ENCODE measurements around the gene RRBP1.

Gene RRBP1

DNA sequence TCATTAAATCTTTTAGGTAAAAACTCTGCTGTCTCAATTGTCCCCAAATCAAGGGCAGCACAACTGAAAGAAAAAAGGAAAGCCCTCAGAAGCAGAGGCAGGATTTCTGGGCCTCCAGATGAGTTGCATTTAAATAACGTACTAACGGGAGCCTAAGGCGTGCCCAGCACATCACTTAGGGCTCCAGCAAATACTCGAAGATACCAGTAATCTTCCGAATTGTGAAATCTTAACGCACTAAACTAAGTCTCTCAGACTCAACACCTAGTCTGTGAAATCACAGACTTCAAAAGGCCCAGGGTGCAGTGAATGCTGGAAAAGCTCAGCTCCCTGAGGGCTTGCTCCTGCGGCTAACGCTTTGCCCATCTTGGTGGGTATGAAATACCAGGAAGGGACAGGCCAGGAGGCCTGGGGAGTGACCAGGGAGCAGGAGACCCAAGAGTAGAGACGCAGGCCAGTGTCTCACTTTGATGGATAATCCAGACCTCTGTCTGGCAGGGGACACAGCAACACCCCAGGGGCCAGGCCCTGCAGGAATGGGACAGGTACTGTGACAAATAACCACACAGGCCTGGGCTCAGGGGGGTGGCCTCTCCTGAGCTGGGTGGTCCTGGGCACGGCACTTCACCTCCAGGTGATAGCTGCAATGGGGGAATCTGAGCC, 36.4 kb downstream of the RRBP1 start:
- DNase-seq = no peak

DNA sequence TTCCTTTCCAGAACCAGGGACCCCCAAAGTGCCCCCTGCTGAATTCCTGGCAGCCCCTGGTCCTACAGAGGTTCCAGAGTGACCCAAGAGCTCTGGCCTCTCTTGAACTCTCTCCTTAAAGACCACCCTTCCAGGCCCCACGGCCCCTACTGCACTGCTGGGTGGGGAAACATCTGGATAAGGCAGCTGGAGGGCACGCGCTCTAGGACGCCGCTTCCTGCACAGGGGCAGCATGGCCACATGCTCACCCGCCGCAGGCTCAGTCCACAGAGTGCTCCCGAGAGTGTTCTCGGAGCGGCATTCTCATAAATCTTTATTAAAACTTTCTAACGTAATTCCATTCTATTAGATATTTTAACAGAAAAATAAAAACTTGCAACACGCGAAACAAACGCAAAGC, 37.0 kb downstream of the RRBP1 start:
- DNase-seq = no peak

DNA sequence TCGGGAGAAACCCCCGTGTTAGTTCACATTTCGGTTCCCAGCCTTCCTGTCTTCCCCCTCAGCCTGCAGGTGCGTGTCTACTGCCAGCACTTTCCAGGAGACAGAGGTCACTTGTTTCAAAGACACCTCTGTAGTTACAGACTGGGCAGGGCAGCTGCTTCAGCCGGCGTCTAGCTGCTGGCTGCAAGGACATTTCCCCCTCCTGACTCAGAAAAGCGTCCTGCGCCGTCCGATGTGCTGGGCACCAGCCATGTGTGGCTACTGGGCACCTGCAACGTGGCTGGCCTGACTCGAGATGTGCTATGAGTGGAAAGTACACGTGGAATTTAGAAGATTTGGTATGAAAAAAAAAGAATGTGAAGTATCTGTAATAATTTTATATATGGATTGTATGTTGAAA, 37.6 kb downstream of the RRBP1 start:
- no peak for DNase-seq

DNA sequence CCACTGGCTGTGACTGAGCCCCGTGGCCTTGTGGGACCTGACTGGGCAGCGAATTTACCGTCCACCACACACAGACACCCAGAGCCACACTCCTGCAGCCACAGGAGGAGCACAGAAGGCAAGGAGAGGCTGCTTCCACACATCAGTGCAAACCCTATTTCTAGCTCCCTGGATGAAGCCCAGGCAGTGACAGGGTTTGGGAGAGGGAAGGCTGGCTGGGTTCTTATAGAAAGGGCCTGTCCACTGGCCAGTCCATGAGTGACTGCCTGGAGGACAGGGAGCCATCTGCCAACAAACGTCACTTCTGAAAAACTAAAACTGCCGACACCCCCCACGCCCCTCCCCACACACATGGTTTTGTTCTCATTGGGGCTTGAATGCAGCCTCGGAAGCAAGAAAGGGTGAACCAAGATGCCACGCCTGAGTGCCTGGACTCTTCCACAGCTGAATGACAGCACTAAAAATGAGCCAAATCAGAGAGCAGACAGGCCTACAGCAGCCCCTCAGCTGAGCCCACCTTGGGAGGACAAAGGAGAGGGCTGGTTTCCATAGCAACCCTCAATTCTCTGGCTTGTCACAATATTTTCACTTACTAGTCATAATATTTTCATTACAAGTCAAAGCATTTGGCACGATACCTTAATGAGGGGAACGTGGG, 38.4 kb downstream of the RRBP1 start:
- DNase-seq = no peak

DNA sequence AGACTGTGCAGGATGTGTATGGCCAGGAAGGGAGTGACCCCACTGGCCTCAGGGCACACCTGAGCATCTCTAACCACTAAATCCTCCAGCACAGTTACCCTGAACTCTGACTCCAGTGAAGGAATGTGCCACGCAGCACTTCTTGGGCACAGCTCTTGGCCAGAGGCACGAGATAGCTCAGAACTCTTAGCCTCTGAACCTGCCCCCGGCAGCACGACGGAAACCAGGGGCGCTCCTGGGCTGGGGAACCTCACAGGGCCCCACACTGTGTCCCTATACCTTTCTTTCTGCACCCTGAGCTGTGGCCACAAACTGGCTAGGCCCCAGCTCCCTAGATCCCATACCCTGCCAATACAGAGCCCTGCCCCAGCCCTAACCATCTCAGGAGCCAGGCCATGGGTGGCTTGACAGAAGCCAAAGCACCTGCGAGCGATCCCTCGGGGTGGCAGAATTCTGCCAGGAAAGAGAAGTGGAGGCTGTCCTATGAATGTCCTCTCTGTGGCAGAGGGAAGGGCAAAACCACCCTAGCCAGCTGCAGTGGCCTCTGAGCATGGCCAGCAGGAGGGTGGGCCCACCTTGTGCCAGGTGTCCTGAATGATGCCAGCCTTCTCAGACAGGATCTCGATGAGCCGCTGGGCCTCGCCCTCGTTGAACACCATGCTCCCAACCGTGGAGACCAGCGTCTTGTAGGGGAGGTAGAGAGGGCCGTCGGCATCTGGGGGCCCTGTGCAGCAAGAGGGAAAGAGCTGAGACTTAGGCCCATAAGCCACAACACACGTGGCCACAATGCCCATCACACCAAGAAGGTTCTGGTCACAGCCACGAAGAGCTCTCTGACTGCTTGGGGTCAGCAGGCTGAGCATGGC, 39.4 kb downstream of the RRBP1 start:
- DNase-seq = no peak

DNA sequence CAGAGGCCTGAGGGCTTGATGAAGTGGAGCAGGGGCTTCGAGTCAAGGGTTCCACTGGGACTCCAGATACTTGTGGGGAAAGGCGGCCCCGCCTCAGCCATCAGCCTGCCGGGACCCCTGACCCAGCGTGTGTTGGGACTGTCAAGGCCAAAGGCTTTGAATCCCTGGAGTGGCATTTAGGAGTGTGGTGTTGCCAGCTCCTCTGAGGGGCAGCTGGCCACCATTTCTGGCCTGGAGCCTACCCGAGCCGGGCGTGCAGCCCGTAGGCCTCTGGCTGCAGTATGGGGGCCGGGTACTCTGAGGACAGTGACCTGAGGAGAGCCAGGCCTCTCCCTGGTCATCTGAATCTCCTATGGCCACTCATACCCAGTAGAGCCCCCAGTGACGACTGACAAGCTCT, 40.0 kb downstream of the RRBP1 start:
- no peak for DNase-seq

DNA sequence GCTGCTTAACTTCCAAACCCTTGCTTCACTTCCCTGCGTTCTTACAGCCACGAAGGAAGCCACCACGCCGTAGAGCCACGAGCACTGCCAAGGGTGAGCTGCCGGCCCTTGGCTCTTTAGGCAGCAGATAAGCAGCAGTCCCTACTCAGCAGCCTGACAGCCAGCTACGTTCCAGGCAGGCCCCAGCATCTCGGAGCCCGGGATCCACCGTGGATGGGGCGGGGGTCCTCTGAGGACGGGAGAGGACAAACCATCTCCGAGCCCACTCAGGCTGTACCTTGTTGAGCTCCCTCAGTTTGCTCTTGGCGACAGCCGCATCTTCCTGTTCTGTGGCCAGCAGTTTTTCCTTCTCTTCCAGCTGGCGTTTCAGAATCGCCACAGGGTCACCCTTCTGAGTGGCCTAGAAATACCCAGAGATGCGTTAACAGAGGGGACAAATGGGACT, 40.5 kb downstream of the RRBP1 start:
- no peak for DNase-seq

DNA sequence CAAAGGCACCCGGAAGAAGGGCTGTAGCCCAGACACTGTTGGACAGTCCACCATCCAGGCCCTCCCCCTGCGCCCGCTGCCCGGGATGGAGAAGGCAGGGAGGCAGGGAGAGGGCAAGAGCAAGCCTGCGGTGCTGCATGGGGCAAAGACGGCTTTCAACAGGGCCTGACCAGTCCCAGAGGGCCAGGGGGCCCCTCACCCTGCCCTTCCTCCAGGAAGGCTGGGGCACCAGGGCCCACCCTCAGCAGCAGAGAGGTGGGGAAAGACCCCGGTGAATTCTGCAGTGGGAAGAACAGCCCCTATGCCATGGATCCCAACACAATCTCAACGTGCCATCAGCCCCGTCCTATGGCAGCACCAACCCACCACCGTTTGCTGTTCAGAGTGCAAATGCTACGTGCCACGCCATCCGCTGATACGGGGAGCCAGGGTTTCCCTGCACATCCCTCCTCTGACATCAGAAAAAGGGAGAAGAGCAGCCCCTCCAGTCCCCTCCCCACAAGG, 41.1 kb downstream of the RRBP1 start:
- DNase-seq = no peak

DNA sequence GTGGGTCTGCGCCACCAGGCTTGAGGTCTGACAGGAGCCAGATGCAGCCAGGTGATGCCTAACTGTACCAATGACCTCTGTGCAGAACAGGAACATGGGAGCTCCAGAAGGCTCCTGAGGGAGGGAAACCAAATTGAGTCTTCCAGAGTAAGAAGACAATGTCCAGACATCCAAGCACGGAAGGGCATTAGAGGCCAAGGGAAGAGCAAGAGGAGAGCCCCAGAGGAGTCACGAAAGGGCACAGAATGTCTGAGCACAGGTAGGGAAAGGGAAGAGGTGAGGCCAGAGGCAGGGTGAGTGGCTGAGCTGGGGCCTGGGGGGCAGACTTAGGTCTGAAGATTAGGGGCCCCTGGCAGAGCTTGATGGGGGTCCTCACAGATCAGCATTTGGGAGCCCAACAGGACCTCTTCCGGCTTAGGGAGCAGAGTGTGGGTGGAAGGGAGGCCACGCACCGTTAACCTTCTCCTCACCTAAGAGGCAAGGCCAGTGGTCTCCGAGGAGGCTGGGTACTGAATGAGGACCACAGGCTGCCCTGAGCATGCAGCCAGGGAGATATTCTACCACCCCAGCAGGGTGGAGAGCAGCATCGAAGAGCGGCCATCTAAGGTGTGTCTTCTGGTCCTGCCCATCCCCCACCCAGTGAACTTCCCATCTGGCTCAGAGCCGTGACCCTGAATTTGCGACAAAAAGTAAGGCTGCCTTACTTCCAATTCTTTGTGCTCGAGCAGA, 41.7 kb downstream of the RRBP1 start:
- no peak for DNase-seq

DNA sequence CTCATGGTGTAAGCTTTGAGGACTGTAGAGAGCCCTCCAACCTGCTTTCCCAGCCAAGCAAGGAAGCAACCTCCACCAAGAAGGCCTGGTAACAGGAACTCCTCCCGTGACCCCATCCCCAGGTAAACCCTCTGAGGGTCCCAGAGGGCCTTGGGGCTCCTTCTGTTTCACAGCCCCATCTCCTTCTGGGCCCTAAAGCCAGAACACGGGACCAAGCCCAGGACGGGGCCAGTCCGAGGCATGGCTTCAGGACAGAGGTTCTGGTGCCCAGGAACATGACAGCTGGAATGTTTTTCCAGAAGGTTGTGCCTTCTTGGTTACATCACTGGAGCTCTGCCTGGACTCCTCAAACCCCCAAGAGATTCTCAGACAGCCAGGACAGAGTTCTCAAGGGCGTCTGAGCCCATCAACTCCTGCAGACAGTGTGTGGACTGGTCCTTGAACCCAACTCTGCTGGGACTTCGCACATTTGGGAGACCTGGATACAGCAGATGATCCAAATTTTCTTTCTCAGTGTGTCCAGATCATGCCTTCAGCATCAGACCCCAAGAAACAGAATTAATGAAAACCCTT, 43.1 kb downstream of the RRBP1 start:
- no peak for DNase-seq

DNA sequence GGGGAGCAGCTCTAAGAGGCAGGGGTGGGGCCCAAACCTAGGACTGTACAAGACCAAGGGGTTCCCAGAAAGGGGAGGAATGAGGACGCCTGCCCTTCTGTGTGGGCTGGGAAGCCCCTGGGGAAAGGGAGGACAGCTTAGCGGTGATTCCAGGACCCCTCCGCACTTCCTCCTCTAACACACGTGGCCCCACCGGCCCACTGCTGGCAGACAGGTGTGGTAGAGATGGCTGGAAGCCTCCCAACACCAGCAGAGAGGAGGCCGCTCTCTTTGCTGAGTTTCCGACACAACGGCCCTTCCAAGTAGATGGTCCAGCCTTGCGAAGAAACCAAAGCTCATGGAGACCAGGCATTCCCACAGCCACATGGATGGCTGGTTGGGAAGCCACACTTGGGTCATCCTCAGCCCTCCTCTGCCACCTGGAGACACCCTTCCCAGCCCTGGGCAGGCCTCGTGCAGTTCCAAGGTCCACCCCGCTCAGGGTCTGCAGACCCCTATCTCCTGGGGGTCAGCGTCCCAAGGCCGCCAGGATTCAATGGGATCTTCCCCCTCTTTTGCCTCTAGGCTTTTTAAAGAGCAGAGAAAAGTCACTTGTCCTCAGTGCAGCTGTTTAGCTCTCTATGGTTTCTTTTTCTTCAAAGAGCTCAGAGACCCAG, 43.9 kb downstream of the RRBP1 start:
- DNase-seq = no peak

DNA sequence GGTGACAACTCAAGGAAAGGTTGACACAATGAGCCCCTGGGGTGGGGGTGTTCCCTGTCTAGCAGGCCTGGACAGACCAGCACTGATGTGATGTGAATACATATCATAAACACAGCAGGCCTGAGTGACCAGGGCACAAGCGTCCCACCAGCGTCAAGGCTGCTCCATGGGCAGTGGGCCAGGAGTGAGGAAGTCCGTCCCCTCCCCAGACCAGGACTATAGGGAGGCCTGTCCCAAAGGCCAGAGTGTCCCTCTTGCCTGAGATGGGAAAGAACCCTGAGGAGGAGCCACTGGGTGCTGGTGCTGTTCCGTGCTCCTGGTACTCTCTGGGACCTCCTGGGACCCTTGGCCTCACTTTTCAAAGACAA, 44.6 kb downstream of the RRBP1 start:
- DNase-seq = no peak

DNA sequence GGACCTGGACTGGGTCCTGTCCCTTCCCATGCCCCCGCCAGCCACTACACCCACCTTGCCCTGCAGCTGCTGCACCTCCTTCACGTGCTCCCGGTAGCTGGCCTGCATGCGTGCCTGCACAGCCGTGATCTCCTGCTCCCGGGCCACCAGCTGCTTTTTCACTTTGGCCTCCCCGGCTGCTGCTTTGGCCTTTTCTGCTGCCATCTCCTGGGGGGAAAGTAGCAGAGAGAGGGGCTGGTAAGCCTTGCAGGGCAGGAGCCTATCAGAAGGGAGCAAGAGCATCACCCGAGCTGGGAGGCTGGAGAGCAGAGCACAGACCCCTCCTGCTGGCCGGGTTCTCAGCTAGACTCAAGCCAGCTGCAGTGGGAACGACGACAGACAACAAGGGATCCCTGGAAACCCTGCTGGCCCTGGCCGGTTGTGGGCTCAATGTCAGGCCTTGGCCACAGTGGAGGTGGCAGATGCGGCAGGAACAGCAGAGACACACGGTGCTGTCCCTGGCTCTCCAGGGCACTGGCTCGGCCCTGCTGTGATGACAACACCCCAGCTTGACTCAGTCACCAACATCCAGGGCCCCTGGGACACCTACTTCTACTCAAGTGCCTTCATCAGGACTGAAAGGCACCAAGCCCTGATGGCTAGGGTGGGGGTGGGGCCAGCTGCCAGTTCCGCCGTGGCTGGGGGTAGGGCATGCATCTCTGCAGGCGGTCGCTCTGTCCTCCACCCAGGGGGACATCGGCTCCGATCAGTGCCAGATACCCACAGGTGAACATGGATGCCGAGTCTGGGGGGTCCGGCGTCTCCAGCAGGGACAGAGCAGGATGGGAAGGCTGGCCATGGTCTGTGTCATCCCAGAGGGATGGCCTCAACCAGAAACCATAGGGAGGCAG, 45.3 kb downstream of the RRBP1 start:
- no peak for DNase-seq

DNA sequence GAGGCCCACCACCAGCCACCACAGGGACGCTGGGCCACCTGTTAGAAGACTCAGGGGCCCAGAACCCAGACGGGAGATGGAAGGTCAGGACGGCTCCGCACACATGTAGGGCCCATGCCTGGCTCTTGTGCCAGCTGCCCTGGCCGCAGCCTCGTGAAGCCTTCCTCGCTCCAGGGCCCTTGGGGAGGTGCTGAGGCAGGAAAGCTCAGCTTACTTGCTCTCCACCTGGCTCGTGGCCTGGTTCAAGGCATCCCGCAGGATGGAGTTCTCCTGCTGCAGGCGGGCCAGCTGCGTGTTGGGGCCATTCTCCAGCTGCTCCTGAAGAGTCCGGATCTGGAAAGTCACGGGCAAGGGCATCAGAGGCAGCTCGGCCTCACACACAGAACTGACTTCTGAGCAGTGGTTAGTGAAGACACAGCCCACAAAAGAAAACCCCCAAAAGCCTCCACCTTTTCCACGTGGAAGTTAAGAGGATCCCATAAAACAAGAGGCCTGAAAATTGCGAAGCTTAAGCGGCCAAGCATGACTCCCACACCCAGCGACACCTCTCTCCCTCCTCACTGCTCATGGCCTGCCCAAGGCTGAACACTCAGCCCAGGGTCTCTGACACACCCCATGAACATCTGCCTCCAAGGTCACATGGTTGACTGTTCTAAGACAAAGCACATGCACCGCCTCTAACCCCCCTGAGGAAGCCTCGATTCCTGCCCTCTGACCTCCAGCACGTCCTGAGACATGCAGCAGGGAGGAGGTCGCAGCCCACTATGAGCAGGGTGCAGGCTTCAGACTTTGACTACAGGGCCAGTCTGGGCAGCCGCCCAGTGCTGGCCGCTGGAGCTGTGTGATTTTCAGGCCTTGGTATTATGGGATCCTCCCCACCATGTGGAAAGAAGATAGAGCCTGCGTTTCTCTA, 46.5 kb downstream of the RRBP1 start:
- no peak for DNase-seq

DNA sequence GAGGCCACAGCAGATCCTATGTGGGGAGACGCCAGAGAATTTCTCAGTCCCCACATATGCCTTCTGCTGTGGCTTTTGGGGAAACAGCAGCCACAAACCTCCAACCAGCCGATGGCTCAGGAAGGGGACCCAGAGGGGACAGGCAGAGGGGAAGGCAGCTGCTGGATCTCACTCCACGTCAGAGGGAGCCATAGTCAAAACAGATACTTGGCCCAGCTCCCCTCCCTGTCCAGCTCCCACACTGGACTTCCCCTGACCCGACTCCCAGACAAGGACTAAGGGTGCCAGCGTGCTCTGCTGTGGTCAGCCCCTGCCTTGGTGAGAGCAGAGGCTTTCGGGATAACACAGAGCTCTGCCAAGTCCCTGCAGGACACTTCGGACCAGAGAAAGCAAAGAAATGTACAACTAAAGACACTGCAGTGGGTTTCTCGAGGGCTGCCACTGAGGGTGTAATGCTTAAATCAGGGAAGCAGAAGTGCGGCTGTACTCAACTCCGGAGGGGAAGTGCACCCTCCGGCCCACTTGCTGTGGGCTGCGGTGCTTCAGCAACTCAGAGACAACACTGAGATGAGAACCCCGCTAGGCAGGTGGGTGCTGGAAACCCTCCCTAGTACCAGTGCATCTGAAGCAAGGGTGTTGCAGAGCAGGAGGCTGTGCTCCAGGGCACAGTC, 47.2 kb downstream of the RRBP1 start:
- no peak for DNase-seq

DNA sequence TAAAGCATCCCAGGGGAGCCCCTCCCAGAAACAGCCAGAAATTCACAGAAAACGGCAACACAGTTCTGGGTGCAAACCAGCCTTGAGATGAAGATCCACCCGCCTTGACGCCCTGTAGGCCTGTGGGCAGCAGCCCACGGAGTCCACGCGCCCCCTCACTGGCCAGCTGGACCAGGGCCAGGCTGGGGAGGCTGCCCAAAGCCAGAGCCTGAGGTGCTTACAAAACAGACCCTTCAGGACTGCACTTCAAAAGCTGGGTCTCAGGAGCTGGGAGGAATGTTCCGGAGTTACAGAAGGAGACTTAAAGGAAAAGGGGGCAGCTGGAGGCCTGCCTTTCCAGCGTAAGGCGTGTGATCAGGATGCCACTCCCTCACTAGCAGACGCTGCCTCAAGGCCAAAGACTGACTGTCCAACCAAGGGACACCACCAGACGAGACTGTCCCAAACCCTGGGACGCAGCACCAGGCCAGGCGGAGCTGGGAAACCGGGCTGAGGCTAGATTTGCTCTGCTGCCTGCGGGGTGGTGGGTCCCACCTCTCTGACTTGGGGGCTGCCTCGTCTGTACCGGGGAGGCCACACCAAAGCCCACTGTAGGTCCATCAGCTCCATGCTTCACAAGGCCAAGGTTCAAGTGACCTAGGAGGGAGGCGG, 48.1 kb downstream of the RRBP1 start:
- DNase-seq = no peak

DNA sequence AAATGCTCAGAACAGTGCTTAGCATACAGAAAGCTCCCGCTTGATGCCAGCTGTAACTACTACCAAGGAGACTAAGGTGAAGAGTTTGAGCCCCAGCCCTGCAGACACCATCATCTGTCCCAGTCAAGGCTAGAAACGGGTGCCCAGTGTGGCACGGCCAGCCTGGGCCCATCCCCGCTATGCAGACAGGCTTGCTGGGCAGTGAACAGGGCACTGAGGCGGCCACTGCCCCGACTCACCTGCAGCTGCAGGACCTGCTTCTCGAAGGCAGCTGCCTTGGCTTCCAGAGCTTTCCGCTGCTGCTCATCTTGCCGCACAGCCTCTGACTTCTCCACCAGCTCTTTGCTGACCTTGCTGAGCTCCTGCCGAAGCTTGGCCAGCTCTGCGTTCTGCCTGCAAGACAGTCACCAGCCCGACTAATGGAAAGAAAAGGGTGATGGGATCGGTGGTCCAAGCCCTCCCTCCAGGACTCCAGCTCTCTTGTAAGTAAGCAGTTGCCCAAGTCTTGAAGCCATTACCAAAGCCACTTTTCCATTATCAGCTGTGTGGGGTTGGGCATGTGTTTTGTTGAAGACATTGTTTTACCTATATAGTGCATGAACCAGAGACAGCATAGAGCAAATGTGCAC, 48.7 kb downstream of the RRBP1 start:
- no peak for DNase-seq

All from effector CD8-positive, alpha-beta T cell (primary cell).